Natural killer cell (primary cell): ENCODE data around the gene PGM3. TPM values are rescaled to one million over a fixed set of nuclear protein-coding genes. Genes with fewer than 3 reads are reported as not detected.
A peak's percentile ranks its signal among the peaks of the same experiment; 100 is the strongest.
"Not testable (repeated sequence)": the region's sequence is repeated elsewhere in the genome, so short reads cannot be mapped to it uniquely, and the experiment has no call there.

Experiments used
- ATAC-seq, 3 donors: fragments of 150-1000 bp in 2 of 3; fragments of 200-7000 bp in 1 of 3; cut with Tn5 transposase; 1 replicate in 1 of 3; 2 replicates in 2 of 3; pipeline ENCODE4 v1.10.0; 2021; ENCODE audit warnings: mild to moderate bottlenecking in 2 of 3, moderate library complexity in 2 of 3
- DNase-seq, 2 donors: peaks; one replicate each; pipeline versions ENCODE4 v3.0.0 to v3.0.0-alpha.2; 2013 to 2021; ENCODE audit warnings: mixed read lengths in 1 of 2
- H3K27ac ChIP-seq: one replicate; pipeline ENCODE4 v1.5.1; 2013; ENCODE audit warnings: mild to moderate bottlenecking, low read length
- H3K27me3 ChIP-seq: one replicate; pipeline ENCODE4 v1.6.1; 2013; ENCODE audit warnings: low read length; ENCODE audit not compliant: control insufficient read depth, insufficient read depth
- H3K36me3 ChIP-seq: one replicate; pipeline ENCODE4 v1.6.1; 2013; ENCODE audit warnings: low read length; ENCODE audit not compliant: control insufficient read depth, insufficient read depth
- H3K4me1 ChIP-seq: one replicate; pipeline ENCODE4 v1.6.1; 2013; ENCODE audit warnings: low read length; ENCODE audit not compliant: control insufficient read depth, insufficient read depth
- H3K4me3 ChIP-seq: one replicate; pipeline ENCODE4 v1.5.1; 2013; ENCODE audit warnings: low read length
- H3K9me3 ChIP-seq: one replicate; pipeline ENCODE4 v1.6.1; 2013; ENCODE audit warnings: low read length; ENCODE audit not compliant: control insufficient read depth, insufficient read depth
- H3K27ac Mint-ChIP-seq, 2 donors: one replicate each; pipeline ENCODE4 v1.8.0; 2022; ENCODE audit warnings: mild to moderate bottlenecking in 2 of 2, mixed read lengths in 2 of 2, moderate library complexity in 1 of 2
- H3K27me3 Mint-ChIP-seq, 2 donors: one replicate each; pipeline ENCODE4 v1.8.0; 2022; ENCODE audit warnings: low read depth in 2 of 2, mixed read lengths in 2 of 2
- H3K36me3 Mint-ChIP-seq: one replicate; pipeline ENCODE4 v1.8.0; 2022; ENCODE audit warnings: mixed read lengths
- H3K4me1 Mint-ChIP-seq, 2 donors: one replicate each; pipeline ENCODE4 v1.8.0; 2022; ENCODE audit warnings: mixed read lengths in 2 of 2
- H3K4me3 Mint-ChIP-seq: one replicate; pipeline ENCODE4 v1.8.0; 2022; ENCODE audit warnings: mild to moderate bottlenecking, moderate library complexity, mixed read lengths
- H3K9me3 Mint-ChIP-seq, 2 donors: one replicate each; pipeline ENCODE4 v1.8.0; 2022; ENCODE audit warnings: mixed read lengths in 2 of 2
- WGBS: methylation state at CpG from one replicate; pipeline ENCODE4 v1.1.7; 2013; ENCODE audit warnings: missing lambda C conversion rate; ENCODE audit not compliant: insufficient coverage; 5-methylcytosine and 5-hydroxymethylcytosine counted together
- intact Hi-C: fragments of 100-400 bp; cut with micrococcal nuclease; formaldehyde crosslinking; loops from one replicate; pipeline ENCODE4 v1.14.2; 2022
- total RNA-seq, 4 donors: library from RNA; stranded (reverse); fragments of 120-200 nt in 1 of 4; gene quantifications; one replicate each; pipeline versions ENCODE4 v1.2.3 to v1.2.4, GENCODE V29; 2013 to 2022
- TF ChIP-seq, protein P1 (sequence below): fragments of 200-600 bp; IDR thresholded peaks from one replicate; pipeline ENCODE4 v1.8.0; 2022; ENCODE audit warnings: antibody characterized with exemption

Gene PGM3
- total RNA-seq, 3 donors from 2014 or later (not counting 1 experiment from before 2014, with no cell fraction given): 16.6 to 26.4 (median 17.2) TPM

DNA sequence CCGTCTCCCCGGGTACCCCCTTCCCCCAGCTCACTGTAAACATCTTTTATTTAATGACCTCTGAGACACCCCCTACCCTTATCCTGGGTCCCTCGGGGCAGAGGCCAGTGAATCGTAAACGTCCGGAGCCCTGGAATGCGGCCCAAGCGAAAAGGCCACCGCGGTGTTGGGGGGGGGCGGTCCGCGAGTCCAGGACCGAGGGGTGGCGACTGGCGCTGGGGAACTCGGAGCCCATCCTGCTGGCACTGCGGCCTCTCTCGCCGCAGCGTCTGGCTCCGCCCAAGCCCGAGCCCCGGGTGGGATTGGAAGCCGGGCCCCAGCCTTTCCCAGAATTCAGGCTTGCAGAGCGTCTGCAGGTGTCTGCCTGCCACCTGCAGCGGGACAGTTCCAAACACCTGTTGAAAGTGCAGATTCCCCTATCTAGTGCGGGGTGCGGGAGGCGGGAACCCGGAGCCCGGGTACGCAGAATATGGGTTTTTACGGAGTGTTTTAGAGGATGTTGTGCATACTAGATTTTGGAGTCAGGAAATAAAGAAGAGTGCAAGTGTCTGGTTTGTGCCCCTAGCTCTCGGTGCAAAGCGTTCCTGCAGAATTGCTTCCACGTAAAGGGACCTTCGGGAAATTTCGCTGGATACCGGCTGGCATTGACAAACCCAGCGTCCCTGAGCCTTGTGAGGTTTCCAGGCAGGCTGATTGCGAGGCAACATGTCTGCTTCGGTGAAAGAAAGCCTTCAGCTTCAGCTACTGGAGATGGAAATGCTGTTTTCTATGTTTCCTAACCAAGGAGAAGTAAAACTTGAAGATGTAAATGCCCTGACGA, 892 bp upstream of the PGM3 start:
- DNase-seq: peak; percentile 19 to 38
- no peaks in the 10 kb centered on the region for H3K27me3 ChIP-seq
- TF ChIP-seq, protein P1, sequence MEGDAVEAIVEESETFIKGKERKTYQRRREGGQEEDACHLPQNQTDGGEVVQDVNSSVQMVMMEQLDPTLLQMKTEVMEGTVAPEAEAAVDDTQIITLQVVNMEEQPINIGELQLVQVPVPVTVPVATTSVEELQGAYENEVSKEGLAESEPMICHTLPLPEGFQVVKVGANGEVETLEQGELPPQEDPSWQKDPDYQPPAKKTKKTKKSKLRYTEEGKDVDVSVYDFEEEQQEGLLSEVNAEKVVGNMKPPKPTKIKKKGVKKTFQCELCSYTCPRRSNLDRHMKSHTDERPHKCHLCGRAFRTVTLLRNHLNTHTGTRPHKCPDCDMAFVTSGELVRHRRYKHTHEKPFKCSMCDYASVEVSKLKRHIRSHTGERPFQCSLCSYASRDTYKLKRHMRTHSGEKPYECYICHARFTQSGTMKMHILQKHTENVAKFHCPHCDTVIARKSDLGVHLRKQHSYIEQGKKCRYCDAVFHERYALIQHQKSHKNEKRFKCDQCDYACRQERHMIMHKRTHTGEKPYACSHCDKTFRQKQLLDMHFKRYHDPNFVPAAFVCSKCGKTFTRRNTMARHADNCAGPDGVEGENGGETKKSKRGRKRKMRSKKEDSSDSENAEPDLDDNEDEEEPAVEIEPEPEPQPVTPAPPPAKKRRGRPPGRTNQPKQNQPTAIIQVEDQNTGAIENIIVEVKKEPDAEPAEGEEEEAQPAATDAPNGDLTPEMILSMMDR: no peak
- H3K9me3 ChIP-seq: no peaks in the 10 kb centered on the region
- Mint-ChIP-seq H3K36me3 (no peaks in the 10 kb centered on the region), H3K27ac (peak overlapping the region; percentile 21 to 99), H3K4me3 (peak overlapping the region; percentile 99), H3K9me3 (no peaks in the 10 kb centered on the region), H3K27me3 (no peaks in the 10 kb centered on the region), H3K4me1 (peaks cover 18 to 20% of the 10 kb centered on the region in 2 donors)
- H3K4me1 ChIP-seq: peaks cover 19% of the 10 kb centered on the region
- H3K4me3 ChIP-seq: peak overlapping the region; percentile 73
- H3K36me3 ChIP-seq: no peaks in the 10 kb centered on the region
- no peak overlapping the region for H3K27ac ChIP-seq
- 8% methylated on average over 44 of the region's 44 CpGs for WGBS
- ATAC-seq: peak in 1 of 3 donors; percentile 1
- intact Hi-C loops: loop anchor here (1.0 kb wide), 2 partner anchors 127 to 946 kb away; partner anchors contain the start of gene DOP1A

DNA sequence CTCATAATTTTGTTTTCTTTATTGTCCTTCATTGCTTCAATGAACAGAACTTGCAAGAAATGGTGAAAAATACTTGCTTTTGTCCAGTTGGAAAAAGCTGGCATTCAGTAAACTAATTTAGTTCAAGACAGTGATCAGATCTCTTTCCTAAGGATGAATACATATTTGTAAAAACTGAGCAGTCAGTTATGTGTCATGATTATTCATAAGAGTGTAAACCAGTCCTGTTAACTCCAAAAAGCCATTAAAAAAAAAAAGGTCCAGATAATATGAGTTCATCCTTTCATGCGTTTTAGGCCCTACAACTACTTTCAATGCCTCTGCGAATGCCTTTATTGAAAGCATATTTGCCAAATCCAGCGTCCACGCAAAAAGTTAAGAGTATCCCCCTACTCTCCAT, 609 bp downstream of the PGM3 start:
- Histone ChIP-seq H3K9me3 (no peaks in the 10 kb centered on the region), H3K27me3 (no peaks in the 10 kb centered on the region), H3K27ac (peak overlapping the region; percentile 48), H3K36me3 (no peaks in the 10 kb centered on the region), H3K4me3 (peak overlapping the region; percentile 73), H3K4me1 (peaks cover 19% of the 10 kb centered on the region)
- H3K27ac Mint-ChIP-seq: peak overlapping the region; percentile 90 to 99
- intact Hi-C loops: no loop called here
- TF ChIP-seq, protein P1: no peak
- H3K4me3 Mint-ChIP-seq: peak overlapping the region; percentile 99
- H3K9me3 Mint-ChIP-seq: no peaks in the 10 kb centered on the region
- H3K27me3 Mint-ChIP-seq: no peaks in the 10 kb centered on the region
- peaks cover 18 to 20% of the 10 kb centered on the region in 2 donors for H3K4me1 Mint-ChIP-seq
- WGBS: 3% methylated on average over 4 of the region's 4 CpGs
- DNase-seq (no peak), ATAC-seq (no peak)
- no peaks in the 10 kb centered on the region for H3K36me3 Mint-ChIP-seq

DNA sequence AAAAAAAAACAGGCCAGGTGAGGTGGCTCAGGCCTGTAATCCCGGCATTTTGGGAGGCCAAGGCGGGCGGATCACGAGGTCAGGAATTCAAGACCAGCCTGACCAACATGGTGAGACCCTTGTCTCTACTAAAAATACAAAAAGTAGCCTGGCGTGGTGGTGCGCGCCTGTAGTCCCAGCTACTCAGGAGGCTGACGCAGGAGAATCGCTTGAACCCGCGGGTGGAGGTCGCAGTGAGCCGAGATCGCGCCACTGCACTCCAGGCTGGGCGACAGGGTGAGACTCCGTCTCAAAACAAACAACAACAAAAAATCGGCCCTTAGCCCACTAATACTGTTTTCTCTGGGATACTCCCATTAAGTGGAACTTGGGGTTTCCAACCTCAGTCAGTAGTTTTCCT, 1.1 kb downstream of the PGM3 start:
- ATAC-seq, DNase-seq, H3K36me3 Mint-ChIP-seq, H3K9me3 Mint-ChIP-seq, H3K4me3 ChIP-seq, H3K27ac ChIP-seq, H3K9me3 ChIP-seq, H3K27me3 Mint-ChIP-seq, intact Hi-C loops, H3K27me3 ChIP-seq, H3K36me3 ChIP-seq: not testable (repeated sequence)
- H3K4me1 ChIP-seq: peaks cover 19% of the 10 kb centered on the region
- H3K4me1 Mint-ChIP-seq: peaks cover 18 to 20% of the 10 kb centered on the region in 2 donors
- H3K27ac Mint-ChIP-seq: peak overlapping the region; percentile 90 to 99
- 91% methylated on average over 18 of the region's 18 CpGs for WGBS
- H3K4me3 Mint-ChIP-seq: peak overlapping the region; percentile 99

DNA sequence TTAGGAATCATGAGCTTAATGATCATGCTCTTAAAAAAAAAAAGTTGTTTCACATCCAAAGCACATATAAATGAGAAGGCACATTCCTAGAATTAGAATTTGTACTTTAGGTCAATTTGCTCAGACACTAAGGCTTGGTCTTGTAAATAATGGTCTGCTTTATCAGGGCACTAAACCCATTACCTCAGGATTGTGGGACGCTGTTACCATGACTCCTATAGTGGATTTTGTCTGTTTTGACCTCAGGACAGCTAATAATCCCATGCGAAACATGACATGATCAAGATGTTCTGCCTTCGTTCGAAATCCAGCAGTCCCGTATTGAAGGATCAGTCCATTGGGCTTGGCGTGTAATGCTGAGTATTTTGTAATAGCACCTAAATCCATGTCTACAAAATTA, 2.4 kb downstream of the PGM3 start:
- H3K4me1 ChIP-seq: peaks cover 19% of the 10 kb centered on the region
- TF ChIP-seq, protein P1: no peak
- Mint-ChIP-seq H3K27me3 (no peaks in the 10 kb centered on the region), H3K9me3 (no peaks in the 10 kb centered on the region), H3K36me3 (no peaks in the 10 kb centered on the region), H3K4me1 (peaks cover 18 to 20% of the 10 kb centered on the region in 2 donors), H3K27ac (no peak overlapping the region), H3K4me3 (peak overlapping the region; percentile 50)
- 98% methylated on average over 6 of the region's 6 CpGs for WGBS
- ATAC-seq (no peak), DNase-seq (no peak)
- H3K27me3 ChIP-seq: no peaks in the 10 kb centered on the region
- intact Hi-C loops: no loop called here
- no peaks in the 10 kb centered on the region for H3K9me3 ChIP-seq
- H3K27ac ChIP-seq: no peak overlapping the region
- peaks cover 7% of the 10 kb centered on the region for H3K36me3 ChIP-seq
- H3K4me3 ChIP-seq: no peak overlapping the region
